GM18868 (cell line): ENCODE measurements around the gene ENTREP3.

Experiments used
- ATAC-seq: cut with Tn5 transposase; IDR thresholded peaks from one replicate; pipeline ENCODE4 v1.9.1; 2021; ENCODE audit warnings: mild to moderate bottlenecking, moderate library complexity; ENCODE audit not compliant: unreplicated experiment

The ENTREP3 gene

GRCh38 chr1:155202731-155203515 is 52.4 kb downstream of the ENTREP3 start:
- no peak for ATAC-seq

DNA sequence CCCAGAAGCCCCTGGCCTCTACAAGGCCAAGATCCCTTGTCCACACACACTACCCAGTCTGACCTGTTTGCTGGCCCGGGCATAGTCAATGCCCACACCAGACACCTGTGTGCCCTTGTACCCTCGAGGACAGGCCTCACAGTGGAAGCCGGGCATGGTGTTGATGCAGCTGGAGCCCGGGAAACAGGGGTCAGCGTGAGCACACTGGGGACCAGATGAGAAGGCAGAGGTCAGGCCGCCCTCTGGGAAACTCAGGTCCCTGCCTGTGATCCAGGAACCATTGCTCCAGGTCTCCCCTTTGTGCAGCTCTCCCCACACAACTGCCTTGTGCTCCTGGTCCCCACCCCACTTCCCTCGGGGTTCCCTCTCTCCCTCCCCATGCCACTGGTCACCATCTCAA is 53.1 kb downstream of the ENTREP3 start:
- no peak for ATAC-seq

DNA sequence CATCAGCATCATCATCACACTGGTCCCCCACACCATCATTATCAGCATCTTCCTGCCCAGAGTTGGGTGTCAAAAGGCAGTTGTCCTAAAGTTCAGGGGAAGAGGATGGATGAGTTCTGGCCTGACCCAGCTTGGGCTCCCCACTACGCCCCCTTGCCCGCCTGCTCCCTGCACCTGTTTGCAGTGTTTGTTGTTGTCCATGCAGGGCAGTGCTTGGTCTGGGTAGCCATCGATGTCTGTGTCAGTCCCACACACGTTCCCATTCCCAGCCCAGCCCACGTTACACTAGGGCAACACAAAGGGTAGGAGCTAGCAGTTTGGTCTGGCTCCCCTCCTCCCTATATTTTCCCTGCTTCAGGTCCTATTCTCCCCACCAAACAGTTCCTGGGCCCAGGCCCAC is 54.4 kb downstream of the ENTREP3 start:
- no peak for ATAC-seq

DNA sequence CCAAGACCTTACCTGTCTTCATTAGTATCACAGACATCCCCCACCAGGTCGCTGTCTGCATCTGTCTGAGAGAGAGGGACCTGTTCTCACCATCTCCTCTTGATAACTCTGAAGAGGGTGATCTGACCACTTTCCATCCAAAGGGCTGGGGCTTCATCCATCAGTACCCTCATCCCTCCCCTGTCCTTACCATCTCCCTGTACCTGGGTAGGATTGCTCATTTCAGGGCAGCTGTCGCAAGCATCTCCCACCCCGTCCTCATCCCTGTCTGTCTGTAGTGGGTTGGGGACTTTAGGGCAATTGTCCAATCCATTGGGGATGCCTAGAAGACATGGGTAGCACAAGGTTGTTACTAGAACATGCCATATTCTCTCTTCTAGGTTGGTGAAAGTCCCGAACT is 55.5 kb downstream of the ENTREP3 start:
- ATAC-seq, result no peak

DNA sequence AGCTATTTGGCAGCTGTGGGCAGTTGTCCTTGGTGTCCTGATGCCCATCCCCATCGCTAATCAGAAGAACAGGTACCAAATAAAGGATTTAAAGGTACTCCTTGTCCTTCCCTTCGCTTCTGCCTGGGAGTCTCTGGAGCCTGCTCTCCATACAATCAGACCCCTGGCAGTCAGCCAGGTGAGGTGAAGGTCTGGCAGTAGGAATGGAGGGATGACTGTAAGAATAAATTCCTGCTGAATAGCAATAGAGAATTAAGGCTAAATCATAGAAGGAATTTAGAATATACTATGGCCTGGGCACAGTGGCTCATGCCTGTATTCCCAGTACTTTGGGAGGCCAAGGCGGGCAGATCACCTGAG is 56.8 kb downstream of the ENTREP3 start:
- no peak for ATAC-seq

- ATAC-seq, result no peak
Observed at GRCh38 chr1:155197901-155198546, 57.3 kb downstream of the ENTREP3 start.
